IPS-20b (cell line): ENCODE measurements around the gene CREB3L4.
"Not testable (repeated sequence)": the region's sequence is repeated elsewhere in the genome, so short reads cannot be mapped to it uniquely, and the experiment has no call there.

Source experiments
- H3K27ac ChIP-seq: one replicate; pipeline ENCODE4 v1.5.1; 2013; ENCODE audit warnings: low read length
- H3K27me3 ChIP-seq: 2 replicates; pipeline ENCODE4 v1.6.1; 2013; ENCODE audit warnings: mild to moderate bottlenecking, low read length, inconsistent platforms; ENCODE audit not compliant: insufficient read depth
- H3K36me3 ChIP-seq: 2 replicates; pipeline ENCODE4 v1.6.1; 2013; ENCODE audit warnings: low read depth, mild to moderate bottlenecking, inconsistent platforms, low read length, moderate library complexity; ENCODE audit not compliant: insufficient read depth
- H3K4me1 ChIP-seq: 2 replicates; pipeline ENCODE4 v1.6.1; 2013; ENCODE audit warnings: mild to moderate bottlenecking, control low read depth, inconsistent platforms, low read length, moderate library complexity; ENCODE audit not compliant: insufficient read depth
- H3K4me3 ChIP-seq: 2 replicates; pipeline ENCODE4 v1.5.1; 2013; ENCODE audit warnings: mild to moderate bottlenecking, low read length, inconsistent platforms
- H3K9ac ChIP-seq: 2 replicates; pipeline ENCODE4 v1.6.1; 2013; ENCODE audit warnings: low read depth, mild to moderate bottlenecking, inconsistent platforms, low read length, moderate library complexity
- H3K9me3 ChIP-seq: 2 replicates; pipeline ENCODE4 v1.6.1; 2013; ENCODE audit warnings: mild to moderate bottlenecking, low read depth, low read length, inconsistent platforms; ENCODE audit not compliant: insufficient read depth

Gene CREB3L4

DNA sequence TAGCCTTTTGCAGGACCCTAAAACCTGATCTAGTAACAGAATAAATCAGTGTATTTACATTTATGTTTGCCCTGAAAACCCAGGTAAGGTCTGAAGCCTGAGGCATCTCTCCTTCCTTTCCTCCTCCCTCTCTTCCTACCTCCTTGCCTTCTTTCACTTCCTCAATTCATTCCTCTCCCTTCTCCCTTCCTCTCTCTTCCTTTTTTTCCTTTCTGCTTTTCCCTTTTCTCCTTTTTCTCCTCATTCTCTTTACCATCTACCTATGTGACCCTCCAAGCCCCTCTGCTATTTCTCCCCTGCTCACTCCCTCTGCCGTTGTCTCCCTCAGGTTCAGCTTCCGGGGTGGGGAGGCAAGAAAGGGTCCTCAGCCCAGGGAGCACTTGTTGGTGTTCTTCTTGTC is 14.0 kb downstream of the CREB3L4 start:
- H3K4me3 ChIP-seq, result not testable (repeated sequence)

GRCh38 chr1:153984123-153984894 is 16.6 kb downstream of the CREB3L4 start:
- Histone ChIP-seq H3K9ac (peak overlapping the region; percentile 84; the same call in 1 of the 2 replicates), H3K4me3 (peak overlapping the region; percentile 79), H3K4me1 (peaks cover 9% of the 10 kb centered on the region), H3K9me3 (no peaks in the 10 kb centered on the region), H3K27ac (no peak overlapping the region), H3K36me3 (peaks cover 40% of the 10 kb centered on the region), H3K27me3 (no peaks in the 10 kb centered on the region)

More for the DNA sequence above, 14.0 kb downstream of the CREB3L4 start:
- not testable (repeated sequence) for H3K9me3 ChIP-seq, H3K27me3 ChIP-seq, H3K4me1 ChIP-seq, H3K27ac ChIP-seq, H3K9ac ChIP-seq
- peaks cover 48% of the 10 kb centered on the region for H3K36me3 ChIP-seq

GRCh38 chr1:153985341-153985912 is 17.7 kb downstream of the CREB3L4 start:
- Histone ChIP-seq H3K27me3 (no peaks in the 10 kb centered on the region), H3K36me3 (peaks cover 39% of the 10 kb centered on the region), H3K27ac (peak overlapping the region; percentile 58), H3K9ac (peak overlapping the region; percentile 84), H3K9me3 (no peaks in the 10 kb centered on the region), H3K4me3 (peak overlapping the region; percentile 79), H3K4me1 (peaks cover 9% of the 10 kb centered on the region)

- peak within 1 kb of the TSS; percentile 84 for H3K9ac ChIP-seq
- H3K36me3 ChIP-seq, result peaks cover 35% of the 10 kb centered on the region
- no peaks in the 10 kb centered on the region for H3K27me3 ChIP-seq
- peak within 1 kb of the TSS; percentile 79 for H3K4me3 ChIP-seq
- peaks cover 9% of the 10 kb centered on the region for H3K4me1 ChIP-seq
- peak within 1 kb of the TSS; percentile 58 for H3K27ac ChIP-seq
- H3K9me3 ChIP-seq, result no peaks in the 10 kb centered on the region
Measured at GRCh38 chr1:153985941-153986761, 18.4 kb downstream of the CREB3L4 start, which contains the start of gene RAB13. TSS of gene RAB13 (minus strand) at chr1:153986339. CDS start at chr1:153986236, 103 bp downstream.

- H3K27ac ChIP-seq, result no peak overlapping the region
Measured at GRCh38 chr1:153987621-153988020, 19.9 kb downstream of the CREB3L4 start.

GRCh38 chr1:153990468-153991150 is 22.9 kb downstream of the CREB3L4 start, which contains the start of gene RPS27:
TSS of gene RPS27 (plus strand) at chr1:153990762. CDS start at chr1:153990797, 35 bp downstream.
- H3K9ac ChIP-seq, result peak within 1 kb of the TSS; percentile 98
- peaks cover 4% of the 10 kb centered on the region; the same call in 1 of the 2 replicates for H3K4me1 ChIP-seq
- peak within 1 kb of the TSS; percentile 82 for H3K4me3 ChIP-seq
- no peaks in the 10 kb centered on the region for H3K27me3 ChIP-seq
- peaks cover 46% of the 10 kb centered on the region for H3K36me3 ChIP-seq
- H3K27ac ChIP-seq, result peak within 1 kb of the TSS; percentile 92
- H3K9me3 ChIP-seq, result no peaks in the 10 kb centered on the region

More at GRCh38 chr1:153987621-153988020, 19.9 kb downstream of the CREB3L4 start:
- peaks cover 13% of the 10 kb centered on the region for H3K4me1 ChIP-seq
- no peak overlapping the region for H3K9ac ChIP-seq
- H3K27me3 ChIP-seq, result no peaks in the 10 kb centered on the region
- H3K4me3 ChIP-seq, result no peak overlapping the region
- H3K9me3 ChIP-seq, result no peaks in the 10 kb centered on the region
- H3K36me3 ChIP-seq, result peaks cover 37% of the 10 kb centered on the region

GRCh38 chr1:153991151-153991630 is 23.5 kb downstream of the CREB3L4 start:
- peak overlapping the region; percentile 92 for H3K27ac ChIP-seq
- H3K4me3 ChIP-seq, result peak overlapping the region; percentile 82
- peaks cover 48% of the 10 kb centered on the region for H3K36me3 ChIP-seq
- H3K27me3 ChIP-seq, result no peaks in the 10 kb centered on the region
- H3K4me1 ChIP-seq, result peaks cover 4% of the 10 kb centered on the region; the same call in 1 of the 2 replicates
- no peaks in the 10 kb centered on the region for H3K9me3 ChIP-seq
- peak overlapping the region; percentile 98 for H3K9ac ChIP-seq

DNA sequence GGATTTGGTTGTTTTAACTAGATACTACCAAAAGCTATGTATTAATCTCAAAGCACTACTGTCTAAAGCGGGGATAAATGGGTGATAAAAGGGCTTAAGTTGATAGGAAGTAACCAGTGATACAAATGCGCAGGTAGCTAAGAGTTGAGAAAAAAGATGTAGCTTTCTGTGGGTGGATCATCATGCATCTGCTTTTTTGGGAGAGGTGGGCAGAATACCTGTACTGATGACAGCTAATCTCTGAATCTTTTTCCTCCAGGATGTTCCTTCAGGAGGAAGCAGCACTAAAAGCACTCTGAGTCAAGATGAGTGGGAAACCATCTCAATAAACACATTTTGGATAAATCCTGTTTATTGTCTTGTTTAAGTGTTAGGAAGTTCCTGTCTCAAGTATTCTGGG is 24.1 kb downstream of the CREB3L4 start:
- Histone ChIP-seq H3K27me3 (no peaks in the 10 kb centered on the region), H3K9ac (peak overlapping the region; percentile 98), H3K36me3 (peaks cover 48% of the 10 kb centered on the region), H3K4me3 (peak overlapping the region; percentile 82), H3K27ac (no peak overlapping the region), H3K4me1 (peaks cover 4% of the 10 kb centered on the region; the same call in 1 of the 2 replicates), H3K9me3 (no peaks in the 10 kb centered on the region)

DNA sequence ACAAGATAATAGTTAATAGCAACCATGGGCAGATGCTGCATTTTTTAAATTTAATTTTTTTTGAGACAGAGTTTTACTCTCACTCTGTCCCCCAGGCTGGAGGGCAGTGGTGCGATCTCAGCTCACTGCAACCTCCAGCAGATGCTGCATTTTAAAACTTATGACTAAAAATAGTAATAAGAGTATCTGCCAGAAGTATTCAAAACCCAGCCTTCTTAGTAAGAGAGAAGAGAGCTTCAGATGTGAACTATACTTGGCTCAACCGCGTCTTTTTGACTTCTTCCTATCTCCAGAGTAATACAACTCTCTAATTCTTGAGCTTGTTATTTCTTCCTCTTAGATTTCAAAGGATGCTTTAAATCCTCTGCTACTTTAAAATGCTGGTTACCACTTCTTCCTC is 27.5 kb downstream of the CREB3L4 start:
- no peak overlapping the region for H3K4me3 ChIP-seq
- peaks cover 48% of the 10 kb centered on the region for H3K36me3 ChIP-seq
- no peak overlapping the region for H3K9ac ChIP-seq
- H3K27ac ChIP-seq, result no peak overlapping the region
- H3K9me3 ChIP-seq, result no peaks in the 10 kb centered on the region
- peaks cover 4% of the 10 kb centered on the region; the same call in 1 of the 2 replicates for H3K4me1 ChIP-seq
- H3K27me3 ChIP-seq, result no peaks in the 10 kb centered on the region

- H3K4me1 ChIP-seq, result peaks cover 4% of the 10 kb centered on the region; the same call in 1 of the 2 replicates
- no peak overlapping the region for H3K9ac ChIP-seq
- no peaks in the 10 kb centered on the region for H3K9me3 ChIP-seq
- peaks cover 48% of the 10 kb centered on the region for H3K36me3 ChIP-seq
- H3K27me3 ChIP-seq, result no peaks in the 10 kb centered on the region
- H3K4me3 ChIP-seq, result no peak overlapping the region
- H3K27ac ChIP-seq, result no peak overlapping the region
Measured at GRCh38 chr1:153995640-153996039, 27.9 kb downstream of the CREB3L4 start.

DNA sequence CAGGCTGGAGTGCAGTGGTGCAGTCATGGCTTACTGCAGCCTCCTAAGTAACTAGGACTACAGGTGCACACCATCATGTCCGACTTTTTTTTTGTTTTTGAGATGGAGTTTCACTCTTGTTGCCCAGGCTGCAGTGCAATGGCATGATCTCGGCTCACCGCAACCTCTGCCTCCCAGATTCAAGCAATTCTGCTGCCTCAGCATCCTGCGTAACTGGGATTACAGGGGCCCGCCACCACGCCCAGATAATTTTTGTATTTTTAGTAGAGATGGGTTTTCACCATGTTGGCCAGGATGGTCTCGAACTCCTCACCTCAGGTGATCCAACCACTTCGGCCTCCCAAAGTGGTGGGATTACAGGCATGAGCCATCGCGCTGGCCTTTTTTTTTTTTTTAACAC is 29.2 kb downstream of the CREB3L4 start:
- not testable (repeated sequence) for H3K9me3 ChIP-seq, H3K27me3 ChIP-seq, H3K4me1 ChIP-seq, H3K27ac ChIP-seq, H3K9ac ChIP-seq, H3K4me3 ChIP-seq
- H3K36me3 ChIP-seq, result peaks cover 38% of the 10 kb centered on the region
